ENCODE data around the gene TRAF3IP1.
"Not testable (repeated sequence)": the region's sequence is repeated elsewhere in the genome, so short reads cannot be mapped to it uniquely, and the experiment has no call there.

TRAF3IP1 gene
- 9.3 to 14.1 (median 10.5) reads per million in 3 donors for total RNA-seq

- Histone ChIP-seq H3K27me3 (replicated peaks; ENCODE audit: control insufficient read depth, insufficient read depth, low read length, poor library complexity, severe bottlenecking) (no peaks in the 10 kb centered on the region), H3K4me1 (ENCODE audit: control insufficient read depth, insufficient read depth, low read length, poor library complexity, severe bottlenecking) (peaks cover 13% of the 10 kb centered on the region), H3K4me3 (ENCODE audit: insufficient read depth, low read depth, low read length, poor library complexity, severe bottlenecking) (peak within 1 kb of the TSS; percentile 65), H3K36me3 (ENCODE audit: control insufficient read depth, insufficient read depth, low read length) (no peaks in the 10 kb centered on the region), H3K27ac (ENCODE audit: insufficient read depth, low read length, poor library complexity, severe bottlenecking) (no peak within 1 kb of the TSS), H3K9me3 (ENCODE audit: control insufficient read depth, low read length) (no peaks in the 10 kb centered on the region)
- peak; percentile 76 to 86 (median 77) for DNase-seq
These were observed at the start of gene TRAF3IP1 for GRCh38 chr2:238320246-238320647. TSS of gene TRAF3IP1 (plus strand) at chr2:238320518. CDS start at chr2:238320663, 145 bp downstream.

GRCh38 chr2:238270606-238271005, 49.7 kb upstream of the TRAF3IP1 start:
- H3K27me3 ChIP-seq (replicated peaks; ENCODE audit: control insufficient read depth, insufficient read depth, low read length, poor library complexity, severe bottlenecking), result no peaks in the 10 kb centered on the region
- no peaks in the 10 kb centered on the region for H3K4me1 ChIP-seq (ENCODE audit: control insufficient read depth, insufficient read depth, low read length, poor library complexity, severe bottlenecking)
- peaks cover 53% of the 10 kb centered on the region for H3K36me3 ChIP-seq (ENCODE audit: control insufficient read depth, insufficient read depth, low read length)
- no peaks in the 10 kb centered on the region for H3K9me3 ChIP-seq (ENCODE audit: control insufficient read depth, low read length)
- no peak for DNase-seq
- no peak overlapping the region for H3K27ac ChIP-seq (ENCODE audit: insufficient read depth, low read length, poor library complexity, severe bottlenecking)
- no peak overlapping the region for H3K4me3 ChIP-seq (ENCODE audit: insufficient read depth, low read depth, low read length, poor library complexity, severe bottlenecking)

- no peaks in the 10 kb centered on the region for H3K27me3 ChIP-seq (replicated peaks; ENCODE audit: control insufficient read depth, insufficient read depth, low read length, poor library complexity, severe bottlenecking)
- peaks cover 58% of the 10 kb centered on the region for H3K36me3 ChIP-seq (ENCODE audit: control insufficient read depth, insufficient read depth, low read length)
- no peak overlapping the region for H3K4me3 ChIP-seq (ENCODE audit: insufficient read depth, low read depth, low read length, poor library complexity, severe bottlenecking)
- no peak overlapping the region for H3K27ac ChIP-seq (ENCODE audit: insufficient read depth, low read length, poor library complexity, severe bottlenecking)
- no peaks in the 10 kb centered on the region for H3K9me3 ChIP-seq (ENCODE audit: control insufficient read depth, low read length)
- no peak for DNase-seq
- no peaks in the 10 kb centered on the region for H3K4me1 ChIP-seq (ENCODE audit: control insufficient read depth, insufficient read depth, low read length, poor library complexity, severe bottlenecking)
These were observed 49.2 kb upstream of the TRAF3IP1 start for GRCh38 chr2:238271061-238271554.

- H3K27ac ChIP-seq (ENCODE audit: insufficient read depth, low read length, poor library complexity, severe bottlenecking); H3K4me1 ChIP-seq (ENCODE audit: control insufficient read depth, insufficient read depth, low read length, poor library complexity, severe bottlenecking); H3K27me3 ChIP-seq (replicated peaks; ENCODE audit: control insufficient read depth, insufficient read depth, low read length, poor library complexity, severe bottlenecking); H3K4me3 ChIP-seq (ENCODE audit: insufficient read depth, low read depth, low read length, poor library complexity, severe bottlenecking); H3K9me3 ChIP-seq (ENCODE audit: control insufficient read depth, low read length); DNase-seq: not testable (repeated sequence)
- peaks cover 64% of the 10 kb centered on the region for H3K36me3 ChIP-seq (ENCODE audit: control insufficient read depth, insufficient read depth, low read length)
These were observed 48.6 kb upstream of the TRAF3IP1 start for GRCh38 chr2:238271686-238272085.

- no peak overlapping the region for H3K27ac ChIP-seq (ENCODE audit: insufficient read depth, low read length, poor library complexity, severe bottlenecking)
- H3K36me3 ChIP-seq (ENCODE audit: control insufficient read depth, insufficient read depth, low read length), result peaks cover 68% of the 10 kb centered on the region
- no peak overlapping the region for H3K4me3 ChIP-seq (ENCODE audit: insufficient read depth, low read depth, low read length, poor library complexity, severe bottlenecking)
These were observed 48.2 kb upstream of the TRAF3IP1 start for GRCh38 chr2:238272156-238272555.

GRCh38 chr2:238273433-238273832, 46.9 kb upstream of the TRAF3IP1 start:
- not testable (repeated sequence) for H3K9me3 ChIP-seq (ENCODE audit: control insufficient read depth, low read length); DNase-seq; H3K4me1 ChIP-seq (ENCODE audit: control insufficient read depth, insufficient read depth, low read length, poor library complexity, severe bottlenecking); H3K27ac ChIP-seq (ENCODE audit: insufficient read depth, low read length, poor library complexity, severe bottlenecking); H3K27me3 ChIP-seq (replicated peaks; ENCODE audit: control insufficient read depth, insufficient read depth, low read length, poor library complexity, severe bottlenecking); H3K4me3 ChIP-seq (ENCODE audit: insufficient read depth, low read depth, low read length, poor library complexity, severe bottlenecking)
- peaks cover 62% of the 10 kb centered on the region for H3K36me3 ChIP-seq (ENCODE audit: control insufficient read depth, insufficient read depth, low read length)

More at GRCh38 chr2:238272156-238272555, 48.2 kb upstream of the TRAF3IP1 start:
- Histone ChIP-seq H3K4me1 (ENCODE audit: control insufficient read depth, insufficient read depth, low read length, poor library complexity, severe bottlenecking) (no peaks in the 10 kb centered on the region), H3K9me3 (ENCODE audit: control insufficient read depth, low read length) (no peaks in the 10 kb centered on the region), H3K27me3 (replicated peaks; ENCODE audit: control insufficient read depth, insufficient read depth, low read length, poor library complexity, severe bottlenecking) (no peaks in the 10 kb centered on the region)
- no peak for DNase-seq

- DNase-seq, result no peak
- no peaks in the 10 kb centered on the region for H3K4me1 ChIP-seq (ENCODE audit: control insufficient read depth, insufficient read depth, low read length, poor library complexity, severe bottlenecking)
- no peaks in the 10 kb centered on the region for H3K27me3 ChIP-seq (replicated peaks; ENCODE audit: control insufficient read depth, insufficient read depth, low read length, poor library complexity, severe bottlenecking)
- peaks cover 59% of the 10 kb centered on the region for H3K36me3 ChIP-seq (ENCODE audit: control insufficient read depth, insufficient read depth, low read length)
- no peak overlapping the region for H3K27ac ChIP-seq (ENCODE audit: insufficient read depth, low read length, poor library complexity, severe bottlenecking)
- H3K9me3 ChIP-seq (ENCODE audit: control insufficient read depth, low read length), result no peaks in the 10 kb centered on the region
- H3K4me3 ChIP-seq (ENCODE audit: insufficient read depth, low read depth, low read length, poor library complexity, severe bottlenecking), result no peak overlapping the region
These were observed 46.0 kb upstream of the TRAF3IP1 start for GRCh38 chr2:238274152-238274865.

GRCh38 chr2:238277695-238278094, 42.6 kb upstream of the TRAF3IP1 start:
- no peaks in the 10 kb centered on the region for H3K9me3 ChIP-seq (ENCODE audit: control insufficient read depth, low read length)
- H3K27me3 ChIP-seq (replicated peaks; ENCODE audit: control insufficient read depth, insufficient read depth, low read length, poor library complexity, severe bottlenecking), result no peaks in the 10 kb centered on the region
- H3K27ac ChIP-seq (ENCODE audit: insufficient read depth, low read length, poor library complexity, severe bottlenecking), result no peak overlapping the region
- no peaks in the 10 kb centered on the region for H3K4me1 ChIP-seq (ENCODE audit: control insufficient read depth, insufficient read depth, low read length, poor library complexity, severe bottlenecking)
- peaks cover 43% of the 10 kb centered on the region for H3K36me3 ChIP-seq (ENCODE audit: control insufficient read depth, insufficient read depth, low read length)
- DNase-seq, result no peak
- H3K4me3 ChIP-seq (ENCODE audit: insufficient read depth, low read depth, low read length, poor library complexity, severe bottlenecking), result no peak overlapping the region

- Histone ChIP-seq H3K27me3 (replicated peaks; ENCODE audit: control insufficient read depth, insufficient read depth, low read length, poor library complexity, severe bottlenecking) (no peaks in the 10 kb centered on the region), H3K36me3 (ENCODE audit: control insufficient read depth, insufficient read depth, low read length) (peaks cover 38% of the 10 kb centered on the region), H3K27ac (ENCODE audit: insufficient read depth, low read length, poor library complexity, severe bottlenecking) (no peak overlapping the region), H3K4me3 (ENCODE audit: insufficient read depth, low read depth, low read length, poor library complexity, severe bottlenecking) (no peak overlapping the region), H3K4me1 (ENCODE audit: control insufficient read depth, insufficient read depth, low read length, poor library complexity, severe bottlenecking) (no peaks in the 10 kb centered on the region), H3K9me3 (ENCODE audit: control insufficient read depth, low read length) (no peaks in the 10 kb centered on the region)
- no peak for DNase-seq
These were observed 41.5 kb upstream of the TRAF3IP1 start for GRCh38 chr2:238278626-238279323.

GRCh38 chr2:238279324-238279682, 41.0 kb upstream of the TRAF3IP1 start:
- peaks cover 33% of the 10 kb centered on the region for H3K36me3 ChIP-seq (ENCODE audit: control insufficient read depth, insufficient read depth, low read length)
- no peak overlapping the region for H3K27ac ChIP-seq (ENCODE audit: insufficient read depth, low read length, poor library complexity, severe bottlenecking)
- no peak for DNase-seq
- no peaks in the 10 kb centered on the region for H3K27me3 ChIP-seq (replicated peaks; ENCODE audit: control insufficient read depth, insufficient read depth, low read length, poor library complexity, severe bottlenecking)
- H3K4me3 ChIP-seq (ENCODE audit: insufficient read depth, low read depth, low read length, poor library complexity, severe bottlenecking), result no peak overlapping the region
- no peaks in the 10 kb centered on the region for H3K9me3 ChIP-seq (ENCODE audit: control insufficient read depth, low read length)
- no peaks in the 10 kb centered on the region for H3K4me1 ChIP-seq (ENCODE audit: control insufficient read depth, insufficient read depth, low read length, poor library complexity, severe bottlenecking)
